Esophagus mucosa (tissue), 1 donor: Measurements from ENCODE around the gene C8B. TPM values are rescaled to one million over a fixed set of nuclear protein-coding genes. Genes with fewer than 3 reads are reported as not detected.

Experiments used
- ATAC-seq: fragments of 200-7000 bp; cut with Tn5 transposase; one replicate; pipeline ENCODE4 v1.9.1; 2020
- total RNA-seq: library from RNA; stranded (reverse); gene quantifications from one replicate; pipeline ENCODE4 v1.2.4, GENCODE V29; 2023
- donor health status: DM: yes; HTN: yes; CAD: no.

The C8B gene
- total RNA-seq, 1 donor from 2014 or later, result not detected

GRCh38 chr1:56970280-56970679 is 4.5 kb upstream of the C8B start:
- ATAC-seq, result no peak

GRCh38 chr1:56968878-56969495 is 3.2 kb upstream of the C8B start:
- ATAC-seq, result no peak

GRCh38 chr1:56967900-56968832 is 2.4 kb upstream of the C8B start:
- ATAC-seq, result no peak

- ATAC-seq, result no peak
Observed at GRCh38 chr1:56967355-56967754, 1.5 kb upstream of the C8B start.

GRCh38 chr1:56966698-56966999 is 834 bp upstream of the C8B start:
- no peak for ATAC-seq

GRCh38 chr1:56965191-56965590 is 624 bp downstream of the C8B start:
- ATAC-seq, result no peak

- no peak for ATAC-seq
Observed at GRCh38 chr1:56964349-56965017, 1.3 kb downstream of the C8B start.

GRCh38 chr1:56963667-56964066 is 2.1 kb downstream of the C8B start:
- no peak for ATAC-seq

GRCh38 chr1:56961426-56961825 is 4.4 kb downstream of the C8B start:
- ATAC-seq, result no peak

GRCh38 chr1:56958526-56958925 is 7.3 kb downstream of the C8B start:
- ATAC-seq, result no peak

- ATAC-seq, result no peak
Observed at GRCh38 chr1:56957931-56958330, 7.9 kb downstream of the C8B start.

GRCh38 chr1:56954664-56955063 is 11.2 kb downstream of the C8B start:
- ATAC-seq, result no peak

- ATAC-seq, result no peak
Observed at GRCh38 chr1:56953386-56953785, 12.4 kb downstream of the C8B start.

GRCh38 chr1:56952501-56952900 is 13.3 kb downstream of the C8B start:
- ATAC-seq, result no peak

- no peak for ATAC-seq
Observed at GRCh38 chr1:56948403-56949023, 17.3 kb downstream of the C8B start.

GRCh38 chr1:56940039-56940438 is 25.8 kb downstream of the C8B start:
- ATAC-seq, result no peak

GRCh38 chr1:56939209-56939608 is 26.6 kb downstream of the C8B start:
- no peak for ATAC-seq

- no peak for ATAC-seq
Observed at GRCh38 chr1:56938646-56939045, 27.2 kb downstream of the C8B start.

GRCh38 chr1:56934430-56935060 is 31.3 kb downstream of the C8B start:
- ATAC-seq, result no peak

- no peak for ATAC-seq
Observed at GRCh38 chr1:56933606-56934005, 32.2 kb downstream of the C8B start.

GRCh38 chr1:56933161-56933560 is 32.7 kb downstream of the C8B start:
- ATAC-seq, result no peak

GRCh38 chr1:56931686-56932085 is 34.1 kb downstream of the C8B start:
- ATAC-seq, result no peak

- no peak for ATAC-seq
Observed at GRCh38 chr1:56931211-56931610, 34.6 kb downstream of the C8B start.
